CD4-positive, alpha-beta T cell (primary cell): ENCODE data around the gene CASQ2. TPM values are rescaled to one million over a fixed set of nuclear protein-coding genes. Genes with fewer than 3 reads are reported as not detected.

Experiments
- ATAC-seq: fragments of 200-7000 bp; cut with Tn5 transposase; one replicate; pipeline ENCODE4 v1.10.0; 2022; ENCODE audit warnings: mild to moderate bottlenecking; ENCODE audit not compliant: poor library complexity
- CTCF ChIA-PET: fragments of 350-600 bp; sonication (Branson Sonifier 250); formaldehyde crosslinking; loops from one replicate; lab custom pipeline; 2021; ENCODE audit warnings: antibody characterized with exemption, inconsistent platforms; lab: Charles Lee
- POLR2A ChIA-PET: fragments of 350-600 bp; sonication (Branson Sonifier 250); formaldehyde crosslinking; loops from one replicate; lab custom pipeline; 2021; ENCODE audit warnings: antibody characterized with exemption, inconsistent platforms; lab: Charles Lee
- DNase-seq, 14 experiments: peaks; one replicate each; pipeline ENCODE4 v3.0.0-alpha.2; 2013 to 2020; ENCODE audit warnings: mixed read lengths in 2 of 14
- H3K27ac ChIP-seq, 2 donors: one replicate each; pipeline versions ENCODE4 v1.5.1 to v1.7.0; 2013; ENCODE audit warnings: low read length in 2 of 2, low read depth in 1 of 2, mild to moderate bottlenecking in 1 of 2
- H3K27me3 ChIP-seq, 2 experiments: 1 replicate in 1 of 2; 2 replicates in 1 of 2; pipeline versions ENCODE4 v1.6.1 to v1.7.0; 2013; ENCODE audit warnings: low read length in 2 of 2, control low read depth in 1 of 2, mild to moderate bottlenecking in 1 of 2, moderate library complexity in 1 of 2; ENCODE audit not compliant: insufficient read depth in 2 of 2, control insufficient read depth in 1 of 2
- H3K36me3 ChIP-seq: one replicate; pipeline ENCODE4 v1.6.1; 2013; ENCODE audit warnings: low read length, control low read depth; ENCODE audit not compliant: insufficient read depth
- H3K4me1 ChIP-seq: one replicate; pipeline ENCODE4 v1.6.1; 2013; ENCODE audit warnings: low read length, control low read depth; ENCODE audit not compliant: insufficient read depth
- H3K4me3 ChIP-seq: one replicate; pipeline ENCODE4 v1.5.1; 2013; ENCODE audit warnings: mild to moderate bottlenecking, low read length, moderate library complexity
- H3K9me3 ChIP-seq, 2 experiments: 1 replicate in 1 of 2; 2 replicates in 1 of 2; pipeline versions ENCODE4 v1.6.1 to v1.7.0; 2013; ENCODE audit warnings: low read length in 2 of 2, mild to moderate bottlenecking in 2 of 2, control low read depth in 1 of 2, moderate library complexity in 1 of 2; ENCODE audit not compliant: control insufficient read depth in 1 of 2, insufficient read depth in 1 of 2
- H3K27ac Mint-ChIP-seq: one replicate; pipeline ENCODE4 v1.8.0; 2020; ENCODE audit warnings: mixed read lengths
- H3K27me3 Mint-ChIP-seq: one replicate; pipeline ENCODE4 v1.8.0; 2021; ENCODE audit warnings: mixed read lengths
- H3K36me3 Mint-ChIP-seq: one replicate; pipeline ENCODE4 v1.8.0; 2021; ENCODE audit warnings: low read depth, mixed read lengths
- H3K4me1 Mint-ChIP-seq: one replicate; pipeline ENCODE4 v1.8.0; 2021; ENCODE audit warnings: low read depth, mixed read lengths
- H3K4me3 Mint-ChIP-seq: one replicate; pipeline ENCODE4 v1.8.0; 2020; ENCODE audit warnings: mild to moderate bottlenecking, mixed read lengths
- H3K9me3 Mint-ChIP-seq: one replicate; pipeline ENCODE4 v1.8.0; 2020; ENCODE audit warnings: mixed read lengths
- intact Hi-C, 2 experiments: fragments of 100-400 bp; cut with DNase I in 1 of 2; cut with micrococcal nuclease in 1 of 2; formaldehyde crosslinking; loops; one replicate each; pipeline versions ENCODE4 v1.15.1 to v1.9.0; 2023 to 2025; cut with DNase I, micrococcal nuclease
- polyA plus RNA-seq, 2 donors: library from polyadenylated mRNA; unstranded; fragments of 120-200 nt; gene quantifications; one replicate each; pipeline ENCODE4 v1.2.1, GENCODE V29; 2013
- total RNA-seq, 174 experiments: library from RNA in 2 of 174; stranded (reverse) in 2 of 174; gene quantifications; one replicate each; pipeline ENCODE4 v1.2.3 and lab custom pipeline; 2021 to 2026
- TF ChIP-seq, protein P1 (sequence below): fragments of 200-600 bp; IDR thresholded peaks from one replicate; pipeline ENCODE4 v1.8.0; 2022; ENCODE audit warnings: antibody characterized with exemption, mild to moderate bottlenecking

CASQ2 gene
- total RNA-seq (not detected), total RNA-seq (lab: John Stamatoyannopoulos, UW) (0 to 0.08 (median 0) reads per million in 172 experiments)
- polyA plus RNA-seq (2013, experiment 1 of 2): not detected
- 16.6 TPM for polyA plus RNA-seq (2013, experiment 2 of 2)

DNA sequence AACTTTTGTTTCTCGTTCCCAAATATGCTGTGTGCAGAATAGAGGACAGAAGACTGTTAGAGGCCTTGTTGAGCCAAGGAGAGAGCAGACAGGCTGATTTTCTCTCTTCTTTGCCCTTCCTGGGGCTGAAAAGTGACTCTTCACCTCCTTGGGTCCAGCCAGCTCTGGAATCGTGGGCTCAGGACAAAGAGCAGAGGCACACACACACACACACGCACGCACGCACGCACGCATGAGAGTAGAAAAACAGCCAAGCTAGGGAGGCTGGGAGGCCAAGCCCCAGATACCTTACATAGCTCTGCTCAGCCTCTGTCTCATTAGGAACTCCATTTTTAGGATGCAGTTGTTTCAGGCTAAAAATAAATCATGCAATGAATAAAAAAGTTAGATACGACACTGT, at the start of gene CASQ2:
CASQ2 (minus strand) TSS at position 166 of the 400 bp plus-strand sequence. CDS start 173 bp downstream, outside the sequence.
- Mint-ChIP-seq H3K27ac (no peak within 1 kb of the TSS), H3K36me3 (no peaks in the 10 kb centered on the region), H3K27me3 (peaks cover 25% of the 10 kb centered on the region), H3K4me3 (no peak within 1 kb of the TSS), H3K9me3 (no peaks in the 10 kb centered on the region), H3K4me1 (no peaks in the 10 kb centered on the region)
- POLR2A ChIA-PET: no interaction called here
- H3K36me3 ChIP-seq: no peaks in the 10 kb centered on the region
- ATAC-seq (no peak), DNase-seq (no peak)
- TF ChIP-seq, protein P1, sequence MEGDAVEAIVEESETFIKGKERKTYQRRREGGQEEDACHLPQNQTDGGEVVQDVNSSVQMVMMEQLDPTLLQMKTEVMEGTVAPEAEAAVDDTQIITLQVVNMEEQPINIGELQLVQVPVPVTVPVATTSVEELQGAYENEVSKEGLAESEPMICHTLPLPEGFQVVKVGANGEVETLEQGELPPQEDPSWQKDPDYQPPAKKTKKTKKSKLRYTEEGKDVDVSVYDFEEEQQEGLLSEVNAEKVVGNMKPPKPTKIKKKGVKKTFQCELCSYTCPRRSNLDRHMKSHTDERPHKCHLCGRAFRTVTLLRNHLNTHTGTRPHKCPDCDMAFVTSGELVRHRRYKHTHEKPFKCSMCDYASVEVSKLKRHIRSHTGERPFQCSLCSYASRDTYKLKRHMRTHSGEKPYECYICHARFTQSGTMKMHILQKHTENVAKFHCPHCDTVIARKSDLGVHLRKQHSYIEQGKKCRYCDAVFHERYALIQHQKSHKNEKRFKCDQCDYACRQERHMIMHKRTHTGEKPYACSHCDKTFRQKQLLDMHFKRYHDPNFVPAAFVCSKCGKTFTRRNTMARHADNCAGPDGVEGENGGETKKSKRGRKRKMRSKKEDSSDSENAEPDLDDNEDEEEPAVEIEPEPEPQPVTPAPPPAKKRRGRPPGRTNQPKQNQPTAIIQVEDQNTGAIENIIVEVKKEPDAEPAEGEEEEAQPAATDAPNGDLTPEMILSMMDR: no peak
- CTCF ChIA-PET: no interaction called here
- peaks cover 3% of the 10 kb centered on the region for H3K4me1 ChIP-seq
- intact Hi-C loops: no loop called here
- H3K9me3 ChIP-seq: no peaks in the 10 kb centered on the region
- H3K27me3 ChIP-seq: peaks cover 0 to 6% of the 10 kb centered on the region in 2 experiments
- no peak within 1 kb of the TSS for H3K4me3 ChIP-seq
- H3K27ac ChIP-seq: no peak within 1 kb of the TSS

DNA sequence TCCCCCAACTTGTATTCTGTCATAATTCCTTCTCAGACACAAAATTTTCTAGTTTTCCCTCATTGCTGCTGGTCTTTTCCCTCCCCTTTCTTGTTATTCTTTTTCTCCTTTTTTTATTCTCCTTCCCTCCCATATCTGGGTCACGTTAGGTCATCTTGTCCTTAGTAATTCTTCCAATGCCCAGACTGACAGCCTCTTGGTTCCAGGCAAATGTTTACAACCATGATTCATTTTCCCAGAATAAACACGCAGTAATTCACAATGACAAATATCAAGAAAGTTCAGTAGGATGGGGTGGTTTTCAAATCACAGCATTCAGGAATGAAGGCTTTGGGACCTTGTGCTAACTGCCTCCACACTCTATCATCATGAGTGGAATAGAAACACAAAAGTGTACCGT, 47.2 kb upstream of the CASQ2 start:
- intact Hi-C loops: no loop called here
- CTCF ChIA-PET: no interaction called here
- POLR2A ChIA-PET: no interaction called here
- Histone ChIP-seq H3K9me3 (no peaks in the 10 kb centered on the region), H3K27me3 (peaks cover 6 to 12% of the 10 kb centered on the region in 2 experiments), H3K4me1 (no peaks in the 10 kb centered on the region), H3K27ac (no peak overlapping the region), H3K4me3 (no peak overlapping the region), H3K36me3 (no peaks in the 10 kb centered on the region)
- ATAC-seq: no peak
- H3K9me3 Mint-ChIP-seq: no peaks in the 10 kb centered on the region
- no peaks in the 10 kb centered on the region for H3K36me3 Mint-ChIP-seq
- TF ChIP-seq, protein P1: no peak
- H3K4me1 Mint-ChIP-seq: no peaks in the 10 kb centered on the region
- no peak overlapping the region for H3K27ac Mint-ChIP-seq
- H3K4me3 Mint-ChIP-seq: no peak overlapping the region
- peaks cover 15% of the 10 kb centered on the region for H3K27me3 Mint-ChIP-seq
- no peak for DNase-seq

DNA sequence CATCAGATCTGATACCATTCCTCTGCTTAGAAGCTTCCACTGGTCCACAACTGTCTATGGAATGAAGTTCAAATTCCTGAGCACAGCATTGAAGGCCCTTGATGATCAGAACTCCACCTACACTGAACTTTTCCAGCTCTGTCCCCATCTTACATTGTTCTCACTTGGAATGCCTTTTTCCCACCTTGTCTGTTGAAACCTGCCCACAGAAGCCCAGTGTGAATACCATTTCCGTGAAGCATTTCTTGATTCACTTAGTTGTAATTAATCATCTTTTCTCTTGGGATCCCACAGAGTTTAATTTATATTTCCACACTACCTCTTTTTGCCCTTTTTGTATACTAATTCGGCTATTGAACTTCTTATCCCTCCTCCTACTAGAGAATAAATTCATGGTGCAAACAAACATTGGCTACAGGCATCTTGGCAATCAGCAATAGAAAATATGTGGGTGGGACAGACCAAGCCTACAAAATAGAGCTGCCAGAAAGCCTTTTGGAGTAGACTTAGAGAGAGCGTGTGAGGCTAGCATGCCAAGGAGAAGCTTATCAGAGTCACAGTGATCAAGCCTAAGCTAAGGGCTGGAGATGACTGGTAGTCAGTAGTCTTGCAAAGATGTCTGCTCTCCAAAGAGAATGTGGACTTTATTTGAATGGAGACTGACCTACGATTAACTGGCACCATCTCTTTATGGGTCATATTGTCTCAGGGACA, 46.3 kb upstream of the CASQ2 start:
- Mint-ChIP-seq H3K36me3 (no peaks in the 10 kb centered on the region), H3K9me3 (no peaks in the 10 kb centered on the region), H3K4me1 (no peaks in the 10 kb centered on the region), H3K4me3 (no peak overlapping the region), H3K27me3 (peaks cover 15% of the 10 kb centered on the region), H3K27ac (no peak overlapping the region)
- no peaks in the 10 kb centered on the region for H3K9me3 ChIP-seq
- CTCF ChIA-PET: no interaction called here
- no peak for DNase-seq
- intact Hi-C loops: no loop called here
- no peak overlapping the region for H3K27ac ChIP-seq
- H3K36me3 ChIP-seq: no peaks in the 10 kb centered on the region
- no peaks in the 10 kb centered on the region for H3K4me1 ChIP-seq
- peaks cover 6 to 12% of the 10 kb centered on the region in 2 experiments for H3K27me3 ChIP-seq
- ATAC-seq: no peak
- TF ChIP-seq, protein P1: no peak
- no peak overlapping the region for H3K4me3 ChIP-seq
- POLR2A ChIA-PET: no interaction called here
